HG03521 (cell line): Measurements from ENCODE around the gene FKBP3.

ENCODE experiments used
- ATAC-seq: cut with Tn5 transposase; IDR thresholded peaks from one replicate; pipeline ENCODE4 v1.9.1; 2021; ENCODE audit warnings: mild to moderate bottlenecking, moderate library complexity; ENCODE audit not compliant: unreplicated experiment

FKBP3 gene

GRCh38 chr14:45065956-45066355, 68.3 kb downstream of the FKBP3 start:
- no peak for ATAC-seq
